Amygdala (tissue), 56 donors: ENCODE data around the gene SDR42E1.

Experiments
- DNase-seq, 56 donors: peaks; one replicate each; lab custom pipeline; 2025; lab: John Stamatoyannopoulos, UW

Gene SDR42E1, protein sequence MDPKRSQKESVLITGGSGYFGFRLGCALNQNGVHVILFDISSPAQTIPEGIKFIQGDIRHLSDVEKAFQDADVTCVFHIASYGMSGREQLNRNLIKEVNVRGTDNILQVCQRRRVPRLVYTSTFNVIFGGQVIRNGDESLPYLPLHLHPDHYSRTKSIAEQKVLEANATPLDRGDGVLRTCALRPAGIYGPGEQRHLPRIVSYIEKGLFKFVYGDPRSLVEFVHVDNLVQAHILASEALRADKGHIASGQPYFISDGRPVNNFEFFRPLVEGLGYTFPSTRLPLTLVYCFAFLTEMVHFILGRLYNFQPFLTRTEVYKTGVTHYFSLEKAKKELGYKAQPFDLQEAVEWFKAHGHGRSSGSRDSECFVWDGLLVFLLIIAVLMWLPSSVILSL

DNA sequence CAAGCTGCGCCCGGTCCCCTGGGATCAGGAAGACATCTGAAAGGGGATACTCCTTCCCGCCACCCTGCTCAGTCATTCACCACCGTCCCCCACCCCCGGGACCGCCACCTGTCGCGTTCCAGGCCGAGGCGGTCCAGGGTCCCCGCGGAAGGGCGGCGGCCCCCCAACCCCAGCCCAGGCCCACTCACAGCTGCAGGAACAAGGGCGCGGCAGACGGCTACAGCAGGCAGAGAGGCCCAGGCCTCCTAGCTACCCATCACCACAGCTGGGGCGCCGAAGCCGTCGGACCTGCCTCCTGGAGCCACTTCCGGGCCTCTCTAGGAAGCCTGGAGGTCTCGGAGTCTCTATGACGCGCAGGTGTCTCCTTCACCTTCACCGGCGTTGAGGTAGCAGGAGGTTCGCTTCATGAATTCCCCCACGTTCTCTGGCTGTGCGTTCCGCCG, at the start of gene SDR42E1:
SDR42E1 (minus strand) TSS at position 272 of the 443 bp plus-strand sequence. CDS start 10,612 bp downstream, outside the sequence.
- DNase-seq = no peak

DNA sequence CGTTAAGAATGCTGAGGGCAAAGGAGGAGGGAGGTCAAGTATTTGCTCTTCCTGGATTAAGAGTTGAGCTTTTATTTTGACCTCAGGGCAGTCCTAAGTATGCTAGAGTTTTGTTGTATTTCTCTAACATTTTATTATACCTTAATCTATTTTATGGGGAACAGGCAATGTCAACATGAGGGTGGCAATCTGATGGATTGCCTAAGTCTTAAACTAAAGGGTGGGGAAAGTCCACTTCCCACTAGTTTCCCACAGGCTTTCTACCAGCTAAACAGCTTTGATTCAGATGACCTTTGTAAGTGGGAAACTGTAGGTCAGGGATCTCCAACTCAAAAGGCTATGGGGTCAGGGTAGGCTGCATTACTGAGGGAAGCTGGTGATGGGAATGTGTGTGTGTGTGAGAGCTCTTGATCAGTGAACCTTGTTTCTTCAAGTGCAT, 48.7 kb upstream of the SDR42E1 start:
- no peak for DNase-seq

- DNase-seq = no peak
Measured at GRCh38 chr16:82059161-82059982, 48.1 kb upstream of the SDR42E1 start.

DNA sequence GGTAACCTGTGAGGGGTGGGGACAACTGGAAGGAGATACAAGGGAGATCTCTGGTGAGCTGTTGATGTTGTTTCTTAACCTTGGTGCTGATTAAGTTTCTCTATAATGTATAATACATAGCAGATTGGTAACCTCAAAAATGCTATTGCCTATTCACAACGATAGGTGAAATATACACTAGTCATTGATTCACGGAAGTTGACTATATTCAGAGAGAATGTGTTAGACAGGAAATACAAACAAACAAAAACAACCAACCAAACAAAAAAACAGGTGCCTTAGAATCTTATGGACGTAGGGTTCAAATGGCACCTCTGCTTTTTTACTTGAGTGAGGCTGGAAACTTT, 45.3 kb upstream of the SDR42E1 start:
- no peak for DNase-seq

DNA sequence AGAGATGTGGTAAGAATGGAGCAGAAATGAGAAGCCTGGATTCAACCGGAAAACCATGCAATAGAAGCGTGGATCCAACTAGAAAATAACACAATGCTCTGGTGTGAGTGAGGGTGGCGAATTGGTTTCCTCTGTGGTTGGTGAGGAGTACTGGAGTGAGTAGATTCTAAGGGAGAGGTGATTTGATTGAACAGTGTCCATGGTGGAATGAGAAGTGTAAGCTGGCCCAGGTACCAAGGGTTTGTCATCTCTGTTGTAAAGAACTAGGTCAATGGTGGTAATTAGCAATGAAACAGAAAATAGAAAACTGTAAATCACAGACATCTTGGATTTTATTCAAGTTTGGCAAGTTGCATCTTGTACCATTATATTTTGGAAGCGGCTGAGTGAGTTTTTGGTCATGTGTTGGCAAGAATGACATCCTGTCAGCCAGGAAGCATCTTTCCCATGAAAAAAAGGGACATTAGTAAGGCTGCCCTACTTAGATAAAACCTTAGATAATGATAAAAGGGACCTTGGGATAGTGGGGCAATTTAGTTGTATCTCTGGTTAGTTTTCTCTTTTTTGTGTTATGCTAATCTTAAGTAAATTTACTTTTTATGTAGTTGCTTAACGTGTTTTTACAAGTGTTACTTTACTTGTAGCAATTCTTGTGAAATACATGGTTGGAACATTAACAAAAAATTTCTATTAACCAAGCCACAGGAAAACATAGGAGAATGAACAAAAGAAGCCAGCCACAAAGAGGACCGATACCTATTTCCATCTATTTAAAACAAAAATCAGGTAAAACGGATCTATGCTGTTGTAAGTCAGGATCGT, 44.7 kb upstream of the SDR42E1 start:
- no peak for DNase-seq

GRCh38 chr16:82055117-82055516, 43.8 kb upstream of the SDR42E1 start:
- DNase-seq = no peak

GRCh38 chr16:82051656-82052055, 40.4 kb upstream of the SDR42E1 start:
- DNase-seq = no peak

GRCh38 chr16:82050909-82051357, 39.7 kb upstream of the SDR42E1 start:
- DNase-seq = no peak

- no peak for DNase-seq
Measured at GRCh38 chr16:82050506-82050905, 39.2 kb upstream of the SDR42E1 start.

- no peak for DNase-seq
Measured at GRCh38 chr16:82049484-82049883, 38.2 kb upstream of the SDR42E1 start.

GRCh38 chr16:82047787-82048186, 36.5 kb upstream of the SDR42E1 start:
- DNase-seq = no peak

DNA sequence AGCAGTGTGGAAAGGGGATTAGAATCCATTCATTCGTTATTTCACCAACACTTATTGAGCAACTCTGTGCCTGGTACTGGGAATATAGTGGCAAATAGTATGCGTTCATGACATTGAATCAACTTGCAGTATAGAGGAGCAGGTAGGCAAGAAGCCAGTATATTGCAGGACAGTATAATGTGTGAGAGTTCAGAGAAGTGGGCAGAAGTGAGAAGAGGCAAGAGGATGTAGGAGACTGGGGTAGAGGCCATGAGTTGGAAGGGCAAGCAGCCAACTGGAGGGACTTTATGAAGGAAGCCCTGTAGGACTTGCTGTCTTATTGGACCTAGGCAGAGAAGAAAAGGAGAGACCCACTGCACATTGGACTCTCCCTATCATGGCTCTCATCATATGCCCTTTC, 36.1 kb upstream of the SDR42E1 start:
- no peak for DNase-seq

DNA sequence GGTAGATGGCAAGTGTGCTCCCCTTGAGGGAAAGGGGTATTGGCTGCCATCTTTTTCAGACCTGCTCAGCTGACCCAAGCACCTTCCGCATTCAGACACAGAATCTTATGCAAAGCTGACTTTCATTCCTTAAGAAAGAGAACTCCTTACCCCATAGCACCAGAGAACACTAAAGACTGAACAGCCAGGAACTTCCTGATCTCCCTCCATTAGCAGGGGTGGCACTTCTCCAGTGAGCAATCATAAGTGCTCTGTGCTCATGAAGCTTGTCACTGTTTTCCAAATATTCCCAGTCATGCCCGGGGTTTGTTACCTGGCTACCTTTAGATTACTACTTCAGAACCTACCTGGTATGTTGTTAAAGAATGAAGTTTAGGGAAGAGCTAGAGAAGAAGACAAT, 35.7 kb upstream of the SDR42E1 start:
- no peak for DNase-seq

DNA sequence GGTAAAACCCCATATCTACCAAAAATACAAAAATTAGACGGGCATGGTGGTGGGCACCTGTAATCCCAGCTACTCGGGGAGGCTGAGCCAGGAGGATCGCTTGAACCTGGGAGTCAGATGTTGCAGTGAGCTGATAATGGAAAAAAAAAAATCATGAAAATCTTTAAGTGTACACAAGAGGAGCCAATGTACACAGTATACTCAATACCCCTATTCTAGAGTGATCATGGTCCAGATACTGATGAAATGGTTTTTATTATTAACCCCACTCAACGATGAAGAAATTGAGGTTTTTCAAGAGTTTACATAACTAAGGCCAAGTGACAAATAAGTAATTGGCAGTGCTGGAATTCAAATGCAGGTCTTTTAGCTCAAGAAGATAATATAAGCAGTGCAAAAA, 35.3 kb upstream of the SDR42E1 start:
- no peak for DNase-seq

DNA sequence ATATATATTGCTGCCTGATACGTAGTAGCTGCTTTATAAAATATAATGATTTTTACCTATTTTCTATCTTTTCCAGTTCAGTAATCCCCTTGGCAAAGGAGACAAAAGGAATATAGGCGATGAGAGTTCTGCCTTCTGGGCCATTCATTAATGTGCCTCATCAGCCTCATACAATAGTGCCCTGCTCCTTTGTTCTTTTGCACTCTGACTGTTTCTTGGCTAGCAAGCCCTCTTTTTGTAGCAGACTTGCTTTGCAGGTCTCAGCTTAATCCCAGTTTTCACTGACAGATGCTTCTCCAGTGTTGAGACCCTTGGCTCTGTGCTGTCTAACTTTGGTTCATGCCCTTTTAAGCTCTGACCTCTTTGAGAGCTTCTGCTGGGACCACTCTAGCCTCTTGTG, 34.2 kb upstream of the SDR42E1 start:
- no peak for DNase-seq

- no peak for DNase-seq
Measured at GRCh38 chr16:82044585-82044911, 33.3 kb upstream of the SDR42E1 start.

- DNase-seq = no peak
Measured at GRCh38 chr16:82043680-82044584, 32.7 kb upstream of the SDR42E1 start.

GRCh38 chr16:82042846-82043245, 31.6 kb upstream of the SDR42E1 start:
- DNase-seq = no peak

- DNase-seq = no peak
Measured at GRCh38 chr16:82042144-82042543, 30.9 kb upstream of the SDR42E1 start.

DNA sequence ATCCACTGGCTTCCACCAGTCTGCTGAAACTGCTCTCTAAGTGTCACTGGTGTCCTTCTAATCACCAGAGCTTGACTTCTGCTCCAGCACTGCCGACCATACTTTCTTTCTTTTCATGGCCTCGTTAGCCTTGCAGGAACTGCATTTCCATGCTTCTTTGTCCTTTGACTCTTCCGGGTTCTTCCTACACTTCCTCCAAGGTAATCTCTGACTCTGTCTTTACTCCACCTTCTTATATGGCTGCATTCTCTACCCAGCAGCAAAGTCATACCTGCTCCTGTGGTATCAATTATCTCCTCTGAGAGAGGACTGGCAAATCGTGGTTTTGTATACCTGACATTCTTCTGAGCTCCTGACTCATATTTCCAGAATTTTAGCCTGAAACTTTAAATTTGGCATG, 30.3 kb upstream of the SDR42E1 start:
- no peak for DNase-seq
